HepG2 (cell line): ENCODE data around the gene REEP2. TPM values are rescaled to one million over a fixed set of nuclear protein-coding genes. Genes with fewer than 3 reads are reported as not detected.

ENCODE experiments used
- ARNTL ChIP-seq: sonication (generic); formaldehyde crosslinking; IDR thresholded peaks from 2 replicates; pipeline ENCODE4 v1.4.0; 2020; ENCODE audit warnings: mild to moderate bottlenecking, missing genetic modification reagents
- ATRX ChIP-seq: sonication (generic); formaldehyde crosslinking; IDR thresholded peaks from 2 replicates; pipeline ENCODE4 v1.4.0; 2020; ENCODE audit warnings: missing genetic modification reagents, borderline replicate concordance
- CREB1 ChIP-seq, 2 experiments: fragments of 450-650 bp in 1 of 2; IDR thresholded peaks; 2 replicates each; pipeline ENCODE4 v1.6.1; 2016 to 2017; ENCODE audit warnings: control low read depth in 1 of 2, mild to moderate bottlenecking in 1 of 2, missing compliant biosample characterization in 1 of 2, missing genetic modification characterization in 1 of 2
- DBP ChIP-seq: sonication (generic); formaldehyde crosslinking; IDR thresholded peaks from 2 replicates; pipeline ENCODE4 v1.4.0; 2020; ENCODE audit warnings: missing genetic modification reagents; ENCODE audit errors: not compliant biosample characterization
- FOXP1 ChIP-seq, 2 experiments: fragments of 450-650 bp in 1 of 2; IDR thresholded peaks; 2 replicates each; pipeline ENCODE4 v1.6.1; 2017 to 2018; ENCODE audit warnings: antibody characterized with exemption in 1 of 2
- FUBP1 ChIP-seq: sonication (generic); formaldehyde crosslinking; IDR thresholded peaks from 2 replicates; pipeline ENCODE4 v1.5.1; 2020; ENCODE audit warnings: missing genetic modification reagents, mild to moderate bottlenecking, borderline replicate concordance
- ISX ChIP-seq: sonication (generic); formaldehyde crosslinking; conservative IDR thresholded peaks from 2 replicates; pipeline ENCODE4 v1.5.0; 2020; ENCODE audit warnings: missing genetic modification reagents
- JARID2 ChIP-seq: sonication (generic); formaldehyde crosslinking; IDR thresholded peaks from 2 replicates; pipeline ENCODE4 v1.8.1; 2023; ENCODE audit warnings: missing genetic modification reagents, inconsistent platforms; ENCODE audit not compliant: insufficient replicate concordance
- MAFK ChIP-seq, 2 experiments: IDR thresholded peaks in 1 of 2; conservative IDR thresholded peaks in 1 of 2; 2 replicates each; pipeline ENCODE4 v1.6.1; 2011; ENCODE audit warnings: improper control_type of control experiment in 2 of 2, low read length in 2 of 2
- NR3C1 ChIP-seq: sonication (generic); formaldehyde crosslinking; IDR thresholded peaks from 2 replicates; pipeline ENCODE4 v1.4.0; 2020; ENCODE audit warnings: missing genetic modification reagents
- REPIN1 ChIP-seq: sonication (generic); formaldehyde crosslinking; IDR thresholded peaks from 2 replicates; pipeline ENCODE4 v1.8.0; 2022; ENCODE audit warnings: missing genetic modification reagents, low read depth, mild to moderate bottlenecking, borderline replicate concordance
- TIGD3 ChIP-seq: sonication (generic); formaldehyde crosslinking; IDR thresholded peaks from 2 replicates; pipeline ENCODE4 v1.5.1; 2020; ENCODE audit warnings: mild to moderate bottlenecking, missing genetic modification reagents, borderline replicate concordance
- TRIM24 ChIP-seq: sonication (generic); formaldehyde crosslinking; IDR thresholded peaks from 2 replicates; pipeline ENCODE4 v1.8.0; 2022; ENCODE audit warnings: mild to moderate bottlenecking, missing genetic modification reagents
- ZBTB26 ChIP-seq: IDR thresholded peaks from 2 replicates; pipeline ENCODE4 v1.6.1; 2016; ENCODE audit warnings: missing compliant biosample characterization, missing genetic modification reagents, borderline replicate concordance
- ZNF20 ChIP-seq: sonication (generic); formaldehyde crosslinking; IDR thresholded peaks from 2 replicates; pipeline ENCODE4 v1.4.0; 2020; ENCODE audit warnings: mild to moderate bottlenecking, moderate library complexity, missing genetic modification reagents
- ZNF383 ChIP-seq: sonication (generic); formaldehyde crosslinking; IDR thresholded peaks from 2 replicates; pipeline ENCODE4 v1.4.0; 2020; ENCODE audit warnings: missing genetic modification reagents, mild to moderate bottlenecking, borderline replicate concordance
- ZNF513 ChIP-seq: sonication (generic); formaldehyde crosslinking; conservative IDR thresholded peaks from 2 replicates; pipeline ENCODE4 v1.5.0; 2020; ENCODE audit warnings: missing genetic modification reagents
- ZNF574 ChIP-seq: sonication (generic); formaldehyde crosslinking; IDR thresholded peaks from 2 replicates; pipeline ENCODE4 v1.4.0; 2020; ENCODE audit warnings: missing genetic modification reagents
- ZSCAN29 ChIP-seq: sonication (generic); formaldehyde crosslinking; conservative IDR thresholded peaks from 2 replicates; pipeline ENCODE4 v1.4.0; 2020; ENCODE audit warnings: mild to moderate bottlenecking, missing genetic modification reagents
- polyA plus RNA-seq, 8 experiments: library from polyadenylated mRNA; depleted of rRNA in 3 of 8; stranded (reverse) in 7 of 8; unstranded in 1 of 8; fragments of >200 nt; fragmentation: Illumina TruSeq in 4 of 8; extraction: Trizol in 4 of 8; gene quantifications; 2 replicates each; pipeline versions ENCODE4 v1.2.1 to v1.2.3, GENCODE V29; 2011 to 2016; ENCODE audit warnings: low read depth in 4 of 8, missing spikeins in 1 of 8, mixed read lengths in 1 of 8; ENCODE audit not compliant: insufficient read depth in 1 of 8
- total RNA-seq, 5 experiments: library from RNA; depleted of rRNA; stranded (reverse); fragments of >200 nt; fragmentation: Illumina TruSeq; extraction: Trizol; gene quantifications; 2 replicates each; pipeline ENCODE4 v1.2.3, GENCODE V29; 2016; ENCODE audit warnings: low read depth in 1 of 5

REEP2 gene
- total and polyA plus RNA-seq, 2 of the 13 experiments (the other 11 are each of a cell fraction or from before 2014, with no cell fraction given) = 5.3 to 7.8 TPM

- TF ChIP-seq TRIM24 (CRISPR knock-in tag) = no peak
- peak; percentile 68 for TF ChIP-seq JARID2 (CRISPR knock-in tag)
- no peak for TF ChIP-seq MAFK (conservative IDR thresholded peaks at IDR 0.05 in 1 of 2, IDR thresholded peaks at IDR 0.05 in 1 of 2; ENCODE audit: low read length in 2 of 2)
- no peak for TF ChIP-seq DBP
- no peak for TF ChIP-seq TIGD3 (CRISPR knock-in tag)
- no peak for TF ChIP-seq ARNTL (CRISPR knock-in tag)
- no peak for TF ChIP-seq ZSCAN29 (CRISPR knock-in tag)
- no peak for TF ChIP-seq FUBP1 (CRISPR knock-in tag)
- TF ChIP-seq ZNF513 (CRISPR knock-in tag) = no peak
- TF ChIP-seq ZNF20 = no peak
- no peak; the same call in 1 of the 2 replicates for TF ChIP-seq ZNF574 (CRISPR knock-in tag)
- TF ChIP-seq ZBTB26 (CRISPR knock-in tag) = peak; percentile 65; the same call in 1 of the 2 replicates
- no peak for TF ChIP-seq ATRX (CRISPR knock-in tag)
- no peak for TF ChIP-seq ISX (CRISPR knock-in tag)
- TF ChIP-seq NR3C1 = no peak
- 0 out of 2 replicates have a peak, but pooled peaks have one; percentile 13 for TF ChIP-seq ZNF383 (CRISPR knock-in tag)
- no peak for TF ChIP-seq CREB1 (IDR thresholded peaks at IDR 0.05)
- peak; percentile 28; the same call in 1 of the 2 replicates for TF ChIP-seq CREB1 (CRISPR knock-in tag; IDR thresholded peaks at IDR 0.05)
- TF ChIP-seq FOXP1 (IDR thresholded peaks at IDR 0.05) = no peak
- TF ChIP-seq FOXP1 (CRISPR knock-in tag; IDR thresholded peaks at IDR 0.05) = no peak
- TF ChIP-seq REPIN1 (CRISPR knock-in tag) = no peak; the same call in 1 of the 2 replicates
These were observed 25.1 kb downstream of the REEP2 start (continued) for GRCh38 chr5:138464008-138464387.
